ENCODE data around the gene FRYL.

DNA sequence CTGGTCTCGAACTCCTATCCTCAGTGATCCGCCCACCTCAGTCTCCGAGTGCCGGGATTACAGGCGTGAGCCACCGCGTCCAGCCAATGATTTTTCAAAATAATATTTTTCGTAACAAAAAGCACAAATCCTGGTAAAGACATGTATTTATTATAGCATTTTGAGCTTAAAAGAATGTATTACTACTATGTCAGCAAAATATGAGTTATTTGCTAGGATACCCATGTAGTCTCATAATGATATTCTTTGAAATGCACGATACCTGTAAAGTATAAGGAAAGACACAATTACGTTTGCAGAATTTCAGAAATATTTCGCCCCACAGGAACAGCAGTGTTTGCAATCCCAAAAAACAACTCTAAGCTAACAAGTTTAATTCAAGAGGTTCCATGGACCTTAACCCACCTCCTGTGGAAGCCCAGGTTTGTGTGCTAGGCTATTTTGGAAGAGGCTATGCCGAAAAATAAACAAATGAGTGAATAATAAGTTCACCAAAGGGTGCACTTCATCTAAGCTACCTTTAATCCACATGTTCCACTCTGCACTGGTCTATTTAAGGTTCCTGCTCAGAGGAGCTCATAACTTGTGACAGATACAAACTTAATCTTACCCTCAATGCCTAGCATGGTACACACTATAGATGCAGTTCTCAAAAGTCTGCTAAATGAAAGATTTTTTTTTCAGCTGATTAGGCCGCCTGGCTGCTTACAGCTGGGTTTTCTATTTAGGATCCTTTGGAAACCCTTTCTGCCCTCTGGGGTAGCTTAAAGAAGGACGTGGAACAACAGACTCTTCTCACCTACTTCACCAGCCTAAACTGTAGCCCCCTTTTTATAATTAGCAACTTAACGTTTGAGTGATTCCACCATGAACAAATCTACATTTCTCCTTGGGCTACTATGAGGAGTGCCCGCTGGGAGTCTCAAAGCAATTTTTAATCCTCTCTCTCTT lies 5.0 kb downstream of the FRYL start:
- TF ChIP-seq, protein P1, sequence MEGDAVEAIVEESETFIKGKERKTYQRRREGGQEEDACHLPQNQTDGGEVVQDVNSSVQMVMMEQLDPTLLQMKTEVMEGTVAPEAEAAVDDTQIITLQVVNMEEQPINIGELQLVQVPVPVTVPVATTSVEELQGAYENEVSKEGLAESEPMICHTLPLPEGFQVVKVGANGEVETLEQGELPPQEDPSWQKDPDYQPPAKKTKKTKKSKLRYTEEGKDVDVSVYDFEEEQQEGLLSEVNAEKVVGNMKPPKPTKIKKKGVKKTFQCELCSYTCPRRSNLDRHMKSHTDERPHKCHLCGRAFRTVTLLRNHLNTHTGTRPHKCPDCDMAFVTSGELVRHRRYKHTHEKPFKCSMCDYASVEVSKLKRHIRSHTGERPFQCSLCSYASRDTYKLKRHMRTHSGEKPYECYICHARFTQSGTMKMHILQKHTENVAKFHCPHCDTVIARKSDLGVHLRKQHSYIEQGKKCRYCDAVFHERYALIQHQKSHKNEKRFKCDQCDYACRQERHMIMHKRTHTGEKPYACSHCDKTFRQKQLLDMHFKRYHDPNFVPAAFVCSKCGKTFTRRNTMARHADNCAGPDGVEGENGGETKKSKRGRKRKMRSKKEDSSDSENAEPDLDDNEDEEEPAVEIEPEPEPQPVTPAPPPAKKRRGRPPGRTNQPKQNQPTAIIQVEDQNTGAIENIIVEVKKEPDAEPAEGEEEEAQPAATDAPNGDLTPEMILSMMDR (IDR thresholded peaks at IDR 0.05), result no peak
- TF ChIP-seq POLR2A (IDR thresholded peaks at IDR 0.05), result no peak

Measured in adrenal gland (tissue), 5 donors.